H9 (cell line): ENCODE measurements around the gene RIMBP3C. TPM values are rescaled to one million over a fixed set of nuclear protein-coding genes. Genes with fewer than 3 reads are reported as not detected.
A peak's percentile ranks its signal among the peaks of the same experiment; 100 is the strongest.
"Not testable (repeated sequence)": the region's sequence is repeated elsewhere in the genome, so short reads cannot be mapped to it uniquely, and the experiment has no call there.

ENCODE experiments used
- DNase-seq: peaks from one replicate; pipeline ENCODE4 v3.0.0-alpha.2; 2017
- H2AFZ ChIP-seq: one replicate; pipeline ENCODE4 v1.6.1; 2013; ENCODE audit warnings: mild to moderate bottlenecking, low read length, control low read depth, moderate library complexity
- H2AK5ac ChIP-seq: 2 replicates; pipeline ENCODE4 v1.6.1; 2013; ENCODE audit warnings: low read length, control low read depth, mixed read lengths; ENCODE audit not compliant: insufficient read length
- H2BK120ac ChIP-seq: one replicate; pipeline ENCODE4 v1.6.1; 2013; ENCODE audit warnings: low read depth, mild to moderate bottlenecking, low read length, control low read depth, inconsistent platforms; ENCODE audit not compliant: poor library complexity, severe bottlenecking
- H2BK12ac ChIP-seq: 2 replicates; pipeline ENCODE4 v1.6.1; 2013; ENCODE audit warnings: low read length, control low read depth, mixed read lengths, low read depth; ENCODE audit not compliant: insufficient read length
- H2BK15ac ChIP-seq: 2 replicates; pipeline ENCODE4 v1.6.1; 2013; ENCODE audit warnings: low read depth, low read length, control low read depth
- H2BK20ac ChIP-seq: one replicate; pipeline ENCODE4 v1.6.1; 2013; ENCODE audit warnings: low read depth, mild to moderate bottlenecking, low read length, control low read depth, inconsistent platforms; ENCODE audit not compliant: poor library complexity, severe bottlenecking
- H2BK5ac ChIP-seq: 2 replicates; pipeline ENCODE4 v1.6.1; 2013; ENCODE audit warnings: low read length, control low read depth, mixed read lengths; ENCODE audit not compliant: insufficient read length
- H3K14ac ChIP-seq: 2 replicates; pipeline ENCODE4 v1.6.1; 2013; ENCODE audit warnings: low read length, control low read depth; ENCODE audit not compliant: insufficient read depth
- H3K18ac ChIP-seq: 2 replicates; pipeline ENCODE4 v1.6.1; 2013; ENCODE audit warnings: low read depth, mild to moderate bottlenecking, mixed read lengths, low read length, control low read depth; ENCODE audit not compliant: insufficient read length
- H3K23ac ChIP-seq: 2 replicates; pipeline ENCODE4 v1.6.1; 2013; ENCODE audit warnings: low read length, control low read depth, mixed read lengths, low read depth; ENCODE audit not compliant: insufficient read length
- H3K23me2 ChIP-seq: 2 replicates; pipeline ENCODE4 v1.6.1; 2013; ENCODE audit warnings: low read depth, mild to moderate bottlenecking, mixed read lengths, low read length, control low read depth; ENCODE audit not compliant: insufficient read length, poor library complexity, severe bottlenecking
- H3K27ac ChIP-seq: 2 replicates; pipeline ENCODE4 v1.5.1; 2013; ENCODE audit warnings: low read length, control low read depth, mixed read lengths, low read depth; ENCODE audit not compliant: insufficient read length
- H3K27me3 ChIP-seq: 2 replicates; pipeline ENCODE4 v1.6.1; 2013; ENCODE audit warnings: low read length, control low read depth, inconsistent platforms; ENCODE audit not compliant: insufficient read depth
- H3K4ac ChIP-seq: 2 replicates; pipeline ENCODE4 v1.6.1; 2013; ENCODE audit warnings: low read depth, mild to moderate bottlenecking, control low read depth, inconsistent platforms, low read length, moderate library complexity
- H3K4me1 ChIP-seq: 2 replicates; pipeline ENCODE4 v1.6.1; 2013; ENCODE audit warnings: low read length, control low read depth, inconsistent platforms; ENCODE audit not compliant: insufficient read depth
- H3K4me2 ChIP-seq: 2 replicates; pipeline ENCODE4 v1.6.1; 2013; ENCODE audit warnings: low read length, control low read depth, mixed read lengths; ENCODE audit not compliant: insufficient read length, insufficient read depth
- H3K56ac ChIP-seq: 2 replicates; pipeline ENCODE4 v1.6.1; 2013; ENCODE audit warnings: low read depth, mild to moderate bottlenecking, mixed read lengths, low read length, control low read depth; ENCODE audit not compliant: insufficient read length
- H3K79me1 ChIP-seq: 2 replicates; pipeline ENCODE4 v1.6.1; 2013; ENCODE audit warnings: low read depth, mild to moderate bottlenecking, moderate library complexity, low read length, control low read depth, inconsistent platforms; ENCODE audit not compliant: insufficient read depth, poor library complexity, severe bottlenecking
- H3K79me2 ChIP-seq: 2 replicates; pipeline ENCODE4 v1.6.1; 2013; ENCODE audit warnings: low read length, control low read depth, inconsistent platforms; ENCODE audit not compliant: insufficient read depth
- H3K9ac ChIP-seq: 2 replicates; pipeline ENCODE4 v1.6.1; 2013; ENCODE audit warnings: low read length, control low read depth, mixed read lengths; ENCODE audit not compliant: insufficient read length; ENCODE audit errors: extremely low read depth
- H3K9me3 ChIP-seq: one replicate; pipeline ENCODE4 v1.6.1; 2013; ENCODE audit warnings: low read depth, low read length, inconsistent platforms; ENCODE audit not compliant: control insufficient read depth
- H3T11ph ChIP-seq: one replicate; pipeline ENCODE4 v1.6.1; 2013; ENCODE audit warnings: mild to moderate bottlenecking, low read length, control low read depth, inconsistent platforms
- H4K20me1 ChIP-seq: one replicate; pipeline ENCODE4 v1.6.1; 2013; ENCODE audit not compliant: control insufficient read depth, insufficient read length, insufficient read depth
- H4K5ac ChIP-seq: 2 replicates; pipeline ENCODE4 v1.6.1; 2013; ENCODE audit warnings: low read depth, mild to moderate bottlenecking, mixed read lengths, low read length, control low read depth; ENCODE audit not compliant: insufficient read length
- H4K8ac ChIP-seq: replicated peaks from 2 replicates; pipeline ENCODE4 v1.6.1; 2013; ENCODE audit warnings: low read length, control low read depth, mixed read lengths, low read depth; ENCODE audit not compliant: insufficient read length
- H4K91ac ChIP-seq: 2 replicates; pipeline ENCODE4 v1.6.1; 2013; ENCODE audit warnings: low read depth, mild to moderate bottlenecking, moderate library complexity, mixed read lengths, low read length, control low read depth; ENCODE audit not compliant: insufficient read length
- H3K27ac Mint-ChIP-seq, 3 experiments: 2 replicates in 2 of 3; 3 replicates in 1 of 3; pipeline ENCODE4 v1.8.0; 2020 to 2021; ENCODE audit warnings: mixed read lengths in 3 of 3, mild to moderate bottlenecking in 1 of 3, moderate library complexity in 1 of 3
- H3K27me3 Mint-ChIP-seq: 2 replicates; pipeline ENCODE4 v1.8.0; 2021; ENCODE audit warnings: low read depth, mild to moderate bottlenecking, moderate library complexity, mixed read lengths
- H3K36me3 Mint-ChIP-seq, 3 experiments: 2 replicates in 2 of 3; 3 replicates in 1 of 3; pipeline ENCODE4 v1.8.0; 2020 to 2021; ENCODE audit warnings: low read depth in 3 of 3, mixed read lengths in 3 of 3; ENCODE audit not compliant: insufficient read depth in 1 of 3
- H3K4me1 Mint-ChIP-seq, 2 experiments: 2 replicates each; pipeline ENCODE4 v1.8.0; 2020; ENCODE audit warnings: mixed read lengths in 2 of 2
- H3K4me3 Mint-ChIP-seq, 2 experiments: 2 replicates in 1 of 2; 3 replicates in 1 of 2; pipeline ENCODE4 v1.8.0; 2020 to 2021; ENCODE audit warnings: mild to moderate bottlenecking in 2 of 2, mixed read lengths in 2 of 2, moderate library complexity in 1 of 2
- H3K9me3 Mint-ChIP-seq, 2 experiments: 2 replicates in 1 of 2; 3 replicates in 1 of 2; pipeline ENCODE4 v1.8.0; 2020; ENCODE audit warnings: mild to moderate bottlenecking in 2 of 2, mixed read lengths in 2 of 2, moderate library complexity in 1 of 2
- WGBS: extraction: QIAGEN DNeasy Blood & Tissue Kit; methylation state at CpG from one replicate; pipeline ENCODE4 v1.1.7; 2013; ENCODE audit warnings: missing lambda C conversion rate, low lambda C conversion rate, mixed read lengths; ENCODE audit not compliant: insufficient read length; ENCODE audit errors: extremely low coverage; 5-methylcytosine and 5-hydroxymethylcytosine counted together
- total RNA-seq: library from RNA; stranded (reverse); gene quantifications from 2 replicates; pipeline ENCODE4 v1.2.1, GENCODE V29; 2021
- TF ChIP-seq, protein P1 (sequence below): fragments of 200-600 bp; sonication (generic); conservative IDR thresholded peaks from 3 replicates; pipeline ENCODE4 v1.8.0; 2021; ENCODE audit warnings: antibody characterized with exemption, mild to moderate bottlenecking

The RIMBP3C gene
- total RNA-seq, 1 experiment from 2014 or later: 0.44 TPM

DNA sequence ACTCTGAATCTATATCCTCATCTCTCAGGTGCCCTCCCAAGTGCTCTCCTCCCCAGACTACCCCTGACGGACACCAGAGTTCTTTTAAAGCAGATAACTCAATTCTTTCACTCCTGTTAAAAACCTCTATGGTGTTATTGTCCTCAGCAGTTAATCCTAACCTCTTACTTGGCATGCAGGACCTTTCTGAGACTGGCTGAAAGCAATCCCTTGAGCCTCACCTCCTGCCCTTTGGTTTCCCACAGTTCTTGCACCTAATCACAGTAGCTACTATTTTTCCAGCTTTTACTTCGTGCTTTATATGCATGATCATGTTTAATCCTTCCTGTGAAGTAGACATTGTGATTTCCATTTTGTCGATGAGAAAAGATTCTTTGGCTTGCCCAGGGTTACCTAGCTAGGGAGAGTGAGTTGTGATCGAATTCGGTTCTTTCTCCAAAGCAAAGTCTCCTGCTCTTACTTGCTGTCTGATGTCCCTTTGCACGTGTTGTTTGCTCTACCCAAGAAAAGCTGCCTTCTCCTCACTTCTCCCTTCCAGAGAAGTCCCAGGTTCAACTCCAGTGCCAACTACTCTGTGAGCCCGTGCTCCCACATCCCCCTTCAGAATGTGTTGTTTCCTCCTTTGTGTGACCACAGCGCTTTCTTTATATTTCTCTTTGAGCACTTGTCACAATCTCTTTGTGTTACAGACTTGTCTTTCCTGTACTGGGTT is 18.4 kb upstream of the RIMBP3C start:
- no peak overlapping the region for H4K8ac ChIP-seq
- Mint-ChIP-seq H3K9me3 (no peaks in the 10 kb centered on the region), H3K4me3 (peak overlapping the region; percentile 93 to 98), H3K27ac (peak overlapping the region in 2 of 3 experiments; percentile 19 to 64; a peak in 2 of 7 replicates), H3K36me3 (peaks cover 6 to 19% (median 8%) of the 10 kb centered on the region in 3 experiments; a peak in 6 of 7 replicates), H3K27me3 (peaks cover 1% of the 10 kb centered on the region; the same call in 1 of the 2 replicates), H3K4me1 (peaks cover 38 to 45% of the 10 kb centered on the region in 2 experiments)
- DNase-seq: no peak
- no peak overlapping the region for H3K27ac ChIP-seq
- no peak overlapping the region for H4K91ac ChIP-seq
- no peak overlapping the region for H3K56ac ChIP-seq
- no peak overlapping the region for H3K4ac ChIP-seq
- H3K18ac ChIP-seq: no peak overlapping the region
- peaks cover 60% of the 10 kb centered on the region for H3K79me2 ChIP-seq
- H2BK120ac ChIP-seq: no peak overlapping the region
- H4K5ac ChIP-seq: no peak overlapping the region
- H3K9ac ChIP-seq: peak overlapping the region; percentile 52
- H3K4me2 ChIP-seq: peak overlapping the region; percentile 76
- no CpG with 5 or more reads among the region's 8 CpGs for WGBS
- H2BK12ac ChIP-seq: no peak overlapping the region
- no peaks in the 10 kb centered on the region; the same call in 1 of the 2 replicates for H3K4me1 ChIP-seq
- H3K14ac ChIP-seq: no peak overlapping the region
- peaks cover 3% of the 10 kb centered on the region for H3K79me1 ChIP-seq
- H3K23me2 ChIP-seq: peaks cover 8% of the 10 kb centered on the region
- no peak overlapping the region for H3K23ac ChIP-seq
- H4K20me1 ChIP-seq: peaks cover 2% of the 10 kb centered on the region
- H3K9me3 ChIP-seq: no peaks in the 10 kb centered on the region
- no peak overlapping the region for H2BK15ac ChIP-seq
- no peak overlapping the region for H2AFZ ChIP-seq
- no peak overlapping the region for H2BK20ac ChIP-seq
- no peak overlapping the region for H3T11ph ChIP-seq
- no peak overlapping the region for H2BK5ac ChIP-seq
- TF ChIP-seq, protein P1, sequence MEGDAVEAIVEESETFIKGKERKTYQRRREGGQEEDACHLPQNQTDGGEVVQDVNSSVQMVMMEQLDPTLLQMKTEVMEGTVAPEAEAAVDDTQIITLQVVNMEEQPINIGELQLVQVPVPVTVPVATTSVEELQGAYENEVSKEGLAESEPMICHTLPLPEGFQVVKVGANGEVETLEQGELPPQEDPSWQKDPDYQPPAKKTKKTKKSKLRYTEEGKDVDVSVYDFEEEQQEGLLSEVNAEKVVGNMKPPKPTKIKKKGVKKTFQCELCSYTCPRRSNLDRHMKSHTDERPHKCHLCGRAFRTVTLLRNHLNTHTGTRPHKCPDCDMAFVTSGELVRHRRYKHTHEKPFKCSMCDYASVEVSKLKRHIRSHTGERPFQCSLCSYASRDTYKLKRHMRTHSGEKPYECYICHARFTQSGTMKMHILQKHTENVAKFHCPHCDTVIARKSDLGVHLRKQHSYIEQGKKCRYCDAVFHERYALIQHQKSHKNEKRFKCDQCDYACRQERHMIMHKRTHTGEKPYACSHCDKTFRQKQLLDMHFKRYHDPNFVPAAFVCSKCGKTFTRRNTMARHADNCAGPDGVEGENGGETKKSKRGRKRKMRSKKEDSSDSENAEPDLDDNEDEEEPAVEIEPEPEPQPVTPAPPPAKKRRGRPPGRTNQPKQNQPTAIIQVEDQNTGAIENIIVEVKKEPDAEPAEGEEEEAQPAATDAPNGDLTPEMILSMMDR: no peak
- no peak overlapping the region for H2AK5ac ChIP-seq
- no peaks in the 10 kb centered on the region for H3K27me3 ChIP-seq

DNA sequence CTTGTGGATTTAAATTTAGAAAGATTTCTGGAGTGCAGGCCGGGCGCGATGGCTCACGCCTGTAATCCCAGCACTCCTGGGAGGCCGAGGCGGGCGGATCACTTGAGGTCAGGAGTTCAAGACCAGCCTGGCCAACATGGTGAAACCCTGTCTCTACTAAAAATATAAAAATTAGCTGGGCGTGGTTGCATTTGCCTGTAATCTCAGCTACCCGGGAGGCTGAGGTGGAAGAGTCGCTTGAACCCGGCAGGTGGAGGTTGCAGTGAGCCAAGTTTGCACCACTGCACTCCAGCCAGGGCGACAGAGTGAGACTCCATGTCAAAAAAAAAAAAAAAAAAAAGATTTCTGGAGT is 17.8 kb upstream of the RIMBP3C start:
- not testable (repeated sequence) for H3K27me3 Mint-ChIP-seq, H3K4me1 ChIP-seq, H2BK15ac ChIP-seq, H2BK12ac ChIP-seq, H3K79me1 ChIP-seq, H2AK5ac ChIP-seq, H3K4ac ChIP-seq, H2AFZ ChIP-seq, H3K23ac ChIP-seq, H2BK120ac ChIP-seq, H4K8ac ChIP-seq, H2BK20ac ChIP-seq, H4K91ac ChIP-seq, H3K14ac ChIP-seq, H3K9me3 Mint-ChIP-seq, H3K27me3 ChIP-seq, H3K23me2 ChIP-seq, H3K18ac ChIP-seq, H4K20me1 ChIP-seq, H3T11ph ChIP-seq, H4K5ac ChIP-seq, DNase-seq, H3K9me3 ChIP-seq, H3K27ac ChIP-seq, H2BK5ac ChIP-seq, H3K56ac ChIP-seq
- peak overlapping the region; percentile 76 for H3K4me2 ChIP-seq
- no CpG with 5 or more reads among the region's 12 CpGs for WGBS
- H3K4me3 Mint-ChIP-seq: peak overlapping the region; percentile 93 to 98
- H3K9ac ChIP-seq: peak overlapping the region; percentile 93
- H3K27ac Mint-ChIP-seq: 0 out of 7 replicates have a peak overlapping the region, but pooled peaks of 1 of the 3 experiments have one; percentile 19
- peaks cover 6 to 19% (median 8%) of the 10 kb centered on the region in 3 experiments; a peak in 6 of 7 replicates for H3K36me3 Mint-ChIP-seq
- H3K79me2 ChIP-seq: peaks cover 56% of the 10 kb centered on the region
- peaks cover 35 to 40% of the 10 kb centered on the region in 2 experiments for H3K4me1 Mint-ChIP-seq
